Omental fat pad (tissue), 4 donors: Measurements from ENCODE around the gene RCAN2. TPM values are rescaled to one million over a fixed set of nuclear protein-coding genes. Genes with fewer than 3 reads are reported as not detected.

Source experiments
- ATAC-seq: fragments of 150-250 bp; one replicate; pipeline ENCODE4 v1.9.1; 2016; ENCODE audit warnings: mild to moderate bottlenecking, moderate library complexity; ENCODE audit not compliant: low FRiP score
- DNase-seq: peaks from one replicate; pipeline ENCODE4 v3.0.0-alpha.2; 2019; ENCODE audit warnings: low spot score
- CTCF ChIP-seq, 3 donors: fragments of 450-650 bp; IDR thresholded peaks; one replicate each; pipeline ENCODE4 v1.5.1; 2016 to 2017; ENCODE audit warnings: antibody characterized with exemption in 3 of 3, mild to moderate bottlenecking in 3 of 3, moderate library complexity in 2 of 3
- total RNA-seq, 4 donors: library from RNA; depleted of rRNA; stranded (reverse); fragments of >200 nt; gene quantifications; one replicate each; pipeline ENCODE4 v1.1.0, GENCODE V29; 2016

RCAN2 gene
- total RNA-seq, 4 donors from 2014 or later = 2.5 to 7.9 (median 3.7) TPM

DNA sequence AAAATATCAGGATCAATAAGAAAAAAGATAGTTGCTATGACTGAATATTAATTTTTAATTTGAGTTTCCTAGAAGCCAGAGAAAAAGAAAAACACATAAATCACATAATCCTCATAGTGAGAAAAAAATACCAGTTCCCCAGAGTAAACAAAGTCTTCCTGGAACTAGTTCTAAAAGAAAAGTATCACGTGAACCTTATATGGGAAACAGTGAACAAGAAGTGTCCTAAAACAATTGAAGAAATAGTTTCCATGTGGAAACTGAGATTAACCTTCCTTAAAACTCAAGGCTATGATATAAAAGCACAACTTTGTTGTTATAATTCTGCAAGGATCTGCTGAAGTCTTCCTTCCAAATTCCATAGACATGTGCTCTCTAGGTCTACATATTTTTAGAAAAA lies 50.6 kb downstream of the RCAN2 start:
- ATAC-seq (no peak), DNase-seq (no peak)
- TF ChIP-seq CTCF (IDR thresholded peaks at IDR 0.05) = no peak

DNA sequence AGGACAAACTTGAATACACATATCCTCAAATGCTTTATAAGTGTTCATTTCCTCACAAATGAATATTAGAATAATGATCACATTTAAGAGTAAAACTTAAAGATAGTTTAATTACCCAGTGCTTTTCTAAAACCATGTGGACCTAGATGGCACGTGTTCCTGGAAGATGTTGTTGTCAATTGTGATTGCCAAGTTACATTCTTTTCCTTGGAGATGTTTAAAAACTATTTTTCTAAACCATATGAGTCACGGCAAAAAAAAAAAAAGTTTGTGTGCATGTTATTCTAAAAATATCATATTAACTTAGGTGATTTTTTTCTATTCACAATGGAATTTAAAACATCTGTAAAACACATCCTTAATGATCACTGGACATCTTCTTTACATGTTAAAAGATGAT lies 51.1 kb downstream of the RCAN2 start:
- ATAC-seq = no peak
- no peak for DNase-seq
- no peak for TF ChIP-seq CTCF (IDR thresholded peaks at IDR 0.05)

DNA sequence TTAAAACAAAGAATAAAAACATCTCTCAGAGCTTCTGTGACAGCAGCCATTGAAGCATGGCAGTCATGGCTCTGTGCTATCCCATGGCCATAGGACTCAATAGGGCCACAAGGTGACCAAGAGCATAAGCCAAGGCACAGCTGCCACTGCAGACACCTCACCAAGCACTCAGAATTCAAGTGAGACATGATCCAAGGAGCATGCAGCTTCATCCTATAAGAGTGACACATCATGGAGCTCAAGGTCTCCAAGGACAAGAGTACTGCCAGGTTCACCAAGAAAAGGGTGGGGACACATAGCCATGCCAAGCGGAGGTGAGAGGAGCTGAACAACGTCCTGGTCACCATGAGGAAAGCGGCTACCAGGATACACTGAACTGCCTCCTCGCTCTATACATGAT lies 53.0 kb downstream of the RCAN2 start:
- TF ChIP-seq CTCF (IDR thresholded peaks at IDR 0.05) = no peak
- no peak for DNase-seq
- ATAC-seq = no peak

DNA sequence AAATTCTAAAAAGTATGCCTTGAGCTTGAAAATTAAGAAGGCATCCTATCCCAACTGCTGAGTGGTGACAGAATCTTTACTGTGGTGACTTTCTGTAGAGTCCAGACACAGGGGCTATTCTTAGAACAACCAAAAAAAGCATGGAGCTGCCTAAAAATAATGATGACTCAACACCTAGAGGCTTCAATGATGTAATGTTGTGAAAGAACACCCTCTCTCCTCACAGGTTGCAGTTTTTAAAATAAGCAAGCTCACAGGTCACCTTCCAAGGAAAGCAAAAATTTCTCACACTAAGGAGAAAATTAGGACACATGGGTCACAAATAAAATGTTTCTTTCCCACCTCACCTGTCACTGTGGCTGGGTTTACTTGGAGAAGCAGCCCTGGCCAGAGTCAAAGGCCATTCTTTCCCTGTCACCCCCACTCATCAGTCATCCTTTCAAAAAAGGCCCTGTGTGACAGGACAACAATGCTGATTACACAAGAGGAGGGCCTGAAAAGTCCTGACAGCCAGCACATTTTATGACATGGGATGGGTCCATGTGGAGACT lies 53.5 kb downstream of the RCAN2 start:
- ATAC-seq (no peak), DNase-seq (no peak)
- TF ChIP-seq CTCF (IDR thresholded peaks at IDR 0.05) = no peak

DNA sequence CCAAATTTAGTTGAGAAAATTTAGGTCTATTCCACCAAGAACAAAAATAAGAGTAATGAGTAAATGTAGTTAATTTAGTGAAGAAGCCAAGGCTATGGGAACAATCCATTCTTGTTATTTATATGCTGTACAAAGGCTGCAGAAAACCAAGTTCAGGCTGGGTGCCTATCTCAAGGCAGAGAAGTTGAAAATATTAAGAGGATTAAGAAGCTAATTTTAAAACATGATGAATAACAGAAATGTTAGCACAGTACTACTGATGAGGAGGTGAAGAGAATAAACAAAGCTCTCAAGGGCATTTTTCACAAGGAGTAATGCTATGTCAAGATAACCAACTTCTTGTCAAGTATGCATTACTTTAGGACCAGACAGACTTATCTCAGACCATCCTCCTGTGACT lies 68.6 kb downstream of the RCAN2 start:
- ATAC-seq (no peak), DNase-seq (no peak)
- TF ChIP-seq CTCF (IDR thresholded peaks at IDR 0.05) = no peak

DNA sequence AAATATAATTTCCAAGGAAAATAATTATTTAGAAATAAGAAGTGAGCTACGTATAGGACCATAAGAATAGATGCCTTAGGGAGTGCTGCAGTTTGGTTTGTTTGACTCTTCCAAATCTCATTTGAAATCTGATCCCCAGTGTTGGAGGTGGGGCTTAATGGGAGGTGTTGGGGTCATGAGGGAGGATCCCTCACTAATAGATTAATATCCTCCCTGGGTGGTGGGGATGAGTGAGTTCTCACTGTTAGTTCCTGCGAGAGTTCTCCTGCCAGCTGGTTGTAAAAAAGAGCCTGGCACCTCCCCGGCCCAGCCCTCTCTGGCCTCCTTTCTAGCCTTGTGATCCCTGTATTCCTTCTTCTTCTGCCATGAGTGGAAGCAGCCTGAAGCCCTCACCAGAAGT lies 69.3 kb downstream of the RCAN2 start:
- ATAC-seq (no peak), DNase-seq (no peak)
- TF ChIP-seq CTCF (IDR thresholded peaks at IDR 0.05) = no peak

GRCh38 chr6:46420921-46421638 lies 70.2 kb downstream of the RCAN2 start:
- DNase-seq (no peak), ATAC-seq (no peak)
- TF ChIP-seq CTCF (IDR thresholded peaks at IDR 0.05) = no peak
